GM21360 (cell line): ENCODE measurements around the gene GLT8D2.
A peak's percentile ranks its signal among the peaks of the same experiment; 100 is the strongest.

Experiments
- ATAC-seq: cut with Tn5 transposase; IDR thresholded peaks from one replicate; pipeline ENCODE4 v1.9.1; 2021; ENCODE audit warnings: mild to moderate bottlenecking, moderate library complexity; ENCODE audit not compliant: unreplicated experiment

The GLT8D2 gene

GRCh38 chr12:104049903-104050356 lies at the start of gene GLT8D2:
Gene GLT8D2, minus strand, starts transcription at chr12:104050187. Its CDS starts 30,539 bp downstream, at chr12:104019648.
- ATAC-seq, result no peak

- ATAC-seq, result no peak
These were observed 48.0 kb upstream of the GLT8D2 start for GRCh38 chr12:104097954-104098353.

GRCh38 chr12:104095289-104095688 lies 45.3 kb upstream of the GLT8D2 start:
- ATAC-seq, result no peak

GRCh38 chr12:104094284-104094683 lies 44.3 kb upstream of the GLT8D2 start:
- ATAC-seq, result no peak

GRCh38 chr12:104091136-104091535 lies 41.1 kb upstream of the GLT8D2 start:
- no peak for ATAC-seq

GRCh38 chr12:104090685-104091084 lies 40.7 kb upstream of the GLT8D2 start:
- no peak for ATAC-seq

- peak; percentile 88 for ATAC-seq
These were observed 33.9 kb upstream of the GLT8D2 start for GRCh38 chr12:104083769-104084475.

- no peak for ATAC-seq
These were observed 30.8 kb upstream of the GLT8D2 start for GRCh38 chr12:104080764-104081163.

GRCh38 chr12:104079024-104079423 lies 29.0 kb upstream of the GLT8D2 start:
- ATAC-seq, result no peak

- ATAC-seq, result no peak
These were observed 23.7 kb upstream of the GLT8D2 start for GRCh38 chr12:104073699-104074098.

GRCh38 chr12:104072099-104072498 lies 22.1 kb upstream of the GLT8D2 start:
- ATAC-seq, result no peak

- ATAC-seq, result peak; percentile 1
These were observed 14.9 kb upstream of the GLT8D2 start for GRCh38 chr12:104064842-104065427.

- ATAC-seq, result peak; percentile 89
These were observed 14.2 kb upstream of the GLT8D2 start, which contains the start of gene HCFC2 for GRCh38 chr12:104064031-104064841. Gene HCFC2, plus strand, starts transcription at chr12:104064531. Its CDS starts 30 bp downstream, at chr12:104064561.

GRCh38 chr12:104063712-104064030 lies 13.7 kb upstream of the GLT8D2 start:
- peak; percentile 23 for ATAC-seq

- no peak for ATAC-seq
These were observed 10.8 kb upstream of the GLT8D2 start for GRCh38 chr12:104060791-104061190.

GRCh38 chr12:104059963-104060362 lies 10.0 kb upstream of the GLT8D2 start:
- ATAC-seq, result no peak

GRCh38 chr12:104058802-104059201 lies 8.8 kb upstream of the GLT8D2 start:
- ATAC-seq, result no peak

GRCh38 chr12:104057771-104058197 lies 7.8 kb upstream of the GLT8D2 start:
- ATAC-seq, result no peak

- no peak for ATAC-seq
These were observed 6.5 kb upstream of the GLT8D2 start for GRCh38 chr12:104056419-104056972.

- ATAC-seq, result no peak
These were observed 5.8 kb upstream of the GLT8D2 start for GRCh38 chr12:104055686-104056388.
